ENCODE results near the gene ARRDC3.

DNA sequence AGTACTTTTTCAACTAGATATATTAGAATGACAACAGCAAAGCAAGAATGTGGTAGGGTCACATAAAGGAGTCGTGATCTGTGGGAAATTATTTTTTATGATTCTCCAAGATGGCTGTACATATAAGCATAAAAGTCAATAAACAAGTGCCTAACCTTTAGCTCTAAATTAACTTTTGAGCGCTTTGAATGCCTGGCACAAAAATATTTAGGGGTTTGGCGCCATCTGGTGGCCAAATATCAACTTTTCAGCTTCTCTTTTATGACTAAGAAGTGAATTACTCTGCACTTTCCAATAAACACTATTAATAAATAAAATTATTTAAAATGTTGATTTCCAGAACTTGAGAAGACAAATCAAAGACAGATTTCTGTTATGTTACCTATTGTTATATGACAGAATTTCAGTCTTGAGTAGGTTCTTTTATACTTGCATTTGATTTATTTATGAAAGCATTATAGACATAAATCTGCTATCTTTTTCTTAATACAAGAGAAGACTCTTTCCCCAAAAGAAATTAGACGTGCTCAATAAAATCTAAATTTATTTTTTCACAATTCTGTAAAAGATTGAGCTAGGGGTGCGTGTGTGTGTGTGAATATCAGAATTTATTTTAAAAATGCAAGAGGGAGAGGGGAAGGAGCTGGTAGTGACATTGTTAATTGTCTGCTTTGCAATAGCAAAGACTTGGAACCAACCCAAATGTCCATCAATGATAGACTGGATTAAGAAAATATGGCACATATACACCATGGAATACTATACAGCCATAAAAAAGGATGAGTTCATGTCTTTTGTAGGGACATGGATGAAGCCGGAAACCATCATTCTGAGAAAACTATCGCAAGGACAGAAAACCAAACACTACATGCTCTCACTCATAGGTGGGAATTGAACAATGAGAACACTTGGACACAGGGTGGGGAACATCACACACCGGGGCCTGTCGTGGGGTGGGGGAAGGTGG is 36.7 kb upstream of the ARRDC3 start:
- TF ChIP-seq TAF1 (IDR thresholded peaks at IDR 0.05; ENCODE audit: low read depth, low read length) (no peak), POLR2AphosphoS5 (IDR thresholded peaks at IDR 0.05; ENCODE audit: low read depth, low read length) (no peak), POLR2A (IDR thresholded peaks at IDR 0.05; ENCODE audit: low read depth, low read length) (no peak)

Data from GM12891 (cell line).